A673 (cell line): ENCODE results near the gene EXTL1.

ENCODE experiments used
- CTCF ChIP-seq: fragments of 300-800, 200-600 bp; sonication (generic); conservative IDR thresholded peaks from 2 replicates; pipeline ENCODE4 v1.5.1; 2017; ENCODE audit warnings: low read depth, mild to moderate bottlenecking, antibody characterized with exemption, low read length, moderate library complexity, mixed read lengths
- EZH2 ChIP-seq: fragments of 200-600 bp; sonication (generic); IDR thresholded peaks from 2 replicates; pipeline ENCODE4 v1.6.1; 2017; ENCODE audit warnings: borderline replicate concordance, low read depth, mild to moderate bottlenecking, mixed read lengths, antibody characterized with exemption, low read length; ENCODE audit not compliant: poor library complexity, severe bottlenecking

DNA sequence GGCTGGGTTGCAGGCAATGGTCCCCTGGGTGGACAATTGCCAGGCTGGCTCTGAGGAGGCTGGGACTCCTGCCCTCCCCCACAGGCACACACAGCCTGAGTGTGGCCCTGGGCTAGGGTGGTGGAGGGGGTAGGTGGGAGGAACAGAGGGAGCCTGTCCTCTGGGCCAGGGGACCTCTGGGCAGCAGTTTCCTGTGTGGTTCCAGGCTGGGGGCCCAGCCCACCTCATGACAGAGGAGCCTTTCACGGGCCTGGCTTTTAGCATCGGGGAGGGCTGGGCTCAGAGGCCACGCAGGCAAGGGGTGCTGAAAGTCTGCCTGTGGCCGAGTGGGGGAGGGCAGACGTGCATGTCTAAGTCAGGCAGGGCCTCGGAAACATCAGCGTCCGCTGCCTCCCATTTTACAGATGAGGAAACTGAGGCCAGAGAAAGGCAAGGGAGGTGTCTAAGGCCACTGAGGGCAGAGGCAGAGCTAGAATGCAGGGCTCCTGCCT is 7.0 kb downstream of the EXTL1 start:
- TF ChIP-seq CTCF (no peak), EZH2 (no peak)
